ENCODE data around the gene DHX35. TPM values are rescaled to one million over a fixed set of nuclear protein-coding genes. Genes with fewer than 3 reads are reported as not detected.

The DHX35 gene
- total and polyA plus RNA-seq, 2 of the 13 experiments (the other 11 are each of a cell fraction or from before 2014, with no cell fraction given) = 25.8 to 28.7 TPM

DNA sequence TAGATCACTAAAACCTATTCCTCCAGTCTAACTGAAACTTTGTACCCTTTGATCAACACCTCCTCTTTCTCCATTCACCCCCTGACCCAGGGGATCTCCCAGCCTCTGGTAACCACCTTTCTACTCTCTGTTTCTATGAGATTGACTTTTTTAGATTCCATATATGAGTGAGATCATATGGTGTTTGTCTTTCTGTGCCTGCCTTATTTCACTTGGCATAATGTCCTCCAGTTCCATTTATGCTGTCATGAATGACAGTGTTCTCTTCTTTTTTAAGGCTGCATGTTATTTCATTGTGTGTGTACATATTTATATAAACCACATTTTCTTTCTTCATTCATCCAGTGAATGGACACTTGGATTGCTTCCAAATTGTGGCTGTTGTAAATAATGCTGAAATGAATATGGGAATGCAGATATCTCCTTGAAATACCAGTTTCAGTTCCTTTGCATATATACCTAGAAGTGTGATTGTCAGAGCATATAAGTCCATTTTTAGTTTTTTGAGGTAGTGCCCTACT is 57.7 kb downstream of the DHX35 start:
- DNase-seq (ENCODE audit: low spot score) (no peak), ATAC-seq (no peak), FAIRE-seq (no peak)
- H3K4me3 ChIP-seq (replicated peaks in 1 of 3; ENCODE audit: insufficient read depth in 1 of 3, low read depth in 2 of 3, low read length in 3 of 3) = no peak overlapping the region
- CTCF ChIA-PET (ENCODE audit: low intra/inter-chr PET ratio, low total read pairs) = interaction anchor here (0.6 kb wide), 1 partner anchor 28 kb away, joined by 3 read pairs; no protein-coding TSS in a partner anchor
- H3K36me3 ChIP-seq (replicated peaks in 1 of 2; ENCODE audit: control insufficient read depth in 1 of 2, insufficient read depth in 2 of 2, low read length in 2 of 2) = peaks cover 46 to 86% of the 10 kb centered on the region in 2 experiments
- no peak overlapping the region for H3K4me2 ChIP-seq (ENCODE audit: low read depth, low read length)
- TF ChIP-seq ZFP36 (IDR thresholded peaks at IDR 0.05; ENCODE audit: borderline replicate concordance, low read depth, low read length, partially characterized antibody) = no peak
- TF ChIP-seq NCOA1 (CRISPR knock-in tag; IDR thresholded peaks at IDR 0.05) = no peak
- no peak for TF ChIP-seq ZNF12 (CRISPR knock-in tag; IDR thresholded peaks at IDR 0.05)
- no peak for TF ChIP-seq REST (IDR thresholded peaks at IDR 0.05; ENCODE audit: borderline replicate concordance in 1 of 2, low read depth in 1 of 2, low read length in 2 of 2)
- no peak for TF ChIP-seq RFXAP (CRISPR knock-in tag; IDR thresholded peaks at IDR 0.05; ENCODE audit: borderline replicate concordance)
- TF ChIP-seq ZFP36L2 (CRISPR knock-in tag; IDR thresholded peaks at IDR 0.05) = no peak
- TF ChIP-seq ZSCAN22 (CRISPR knock-in tag; IDR thresholded peaks at IDR 0.05) = no peak
- TF ChIP-seq ETV6 (CRISPR knock-in tag; conservative IDR thresholded peaks at IDR 0.05) = no peak
- TF ChIP-seq, protein P1, sequence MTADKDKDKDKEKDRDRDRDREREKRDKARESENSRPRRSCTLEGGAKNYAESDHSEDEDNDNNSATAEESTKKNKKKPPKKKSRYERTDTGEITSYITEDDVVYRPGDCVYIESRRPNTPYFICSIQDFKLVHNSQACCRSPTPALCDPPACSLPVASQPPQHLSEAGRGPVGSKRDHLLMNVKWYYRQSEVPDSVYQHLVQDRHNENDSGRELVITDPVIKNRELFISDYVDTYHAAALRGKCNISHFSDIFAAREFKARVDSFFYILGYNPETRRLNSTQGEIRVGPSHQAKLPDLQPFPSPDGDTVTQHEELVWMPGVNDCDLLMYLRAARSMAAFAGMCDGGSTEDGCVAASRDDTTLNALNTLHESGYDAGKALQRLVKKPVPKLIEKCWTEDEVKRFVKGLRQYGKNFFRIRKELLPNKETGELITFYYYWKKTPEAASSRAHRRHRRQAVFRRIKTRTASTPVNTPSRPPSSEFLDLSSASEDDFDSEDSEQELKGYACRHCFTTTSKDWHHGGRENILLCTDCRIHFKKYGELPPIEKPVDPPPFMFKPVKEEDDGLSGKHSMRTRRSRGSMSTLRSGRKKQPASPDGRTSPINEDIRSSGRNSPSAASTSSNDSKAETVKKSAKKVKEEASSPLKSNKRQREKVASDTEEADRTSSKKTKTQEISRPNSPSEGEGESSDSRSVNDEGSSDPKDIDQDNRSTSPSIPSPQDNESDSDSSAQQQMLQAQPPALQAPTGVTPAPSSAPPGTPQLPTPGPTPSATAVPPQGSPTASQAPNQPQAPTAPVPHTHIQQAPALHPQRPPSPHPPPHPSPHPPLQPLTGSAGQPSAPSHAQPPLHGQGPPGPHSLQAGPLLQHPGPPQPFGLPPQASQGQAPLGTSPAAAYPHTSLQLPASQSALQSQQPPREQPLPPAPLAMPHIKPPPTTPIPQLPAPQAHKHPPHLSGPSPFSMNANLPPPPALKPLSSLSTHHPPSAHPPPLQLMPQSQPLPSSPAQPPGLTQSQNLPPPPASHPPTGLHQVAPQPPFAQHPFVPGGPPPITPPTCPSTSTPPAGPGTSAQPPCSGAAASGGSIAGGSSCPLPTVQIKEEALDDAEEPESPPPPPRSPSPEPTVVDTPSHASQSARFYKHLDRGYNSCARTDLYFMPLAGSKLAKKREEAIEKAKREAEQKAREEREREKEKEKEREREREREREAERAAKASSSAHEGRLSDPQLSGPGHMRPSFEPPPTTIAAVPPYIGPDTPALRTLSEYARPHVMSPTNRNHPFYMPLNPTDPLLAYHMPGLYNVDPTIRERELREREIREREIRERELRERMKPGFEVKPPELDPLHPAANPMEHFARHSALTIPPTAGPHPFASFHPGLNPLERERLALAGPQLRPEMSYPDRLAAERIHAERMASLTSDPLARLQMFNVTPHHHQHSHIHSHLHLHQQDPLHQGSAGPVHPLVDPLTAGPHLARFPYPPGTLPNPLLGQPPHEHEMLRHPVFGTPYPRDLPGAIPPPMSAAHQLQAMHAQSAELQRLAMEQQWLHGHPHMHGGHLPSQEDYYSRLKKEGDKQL (CRISPR knock-in tag; IDR thresholded peaks at IDR 0.05; ENCODE audit: low read depth) = no peak
- no peak for TF ChIP-seq PHF20 (CRISPR knock-in tag; IDR thresholded peaks at IDR 0.05)
- no peak for TF ChIP-seq JDP2 (CRISPR knock-in tag; IDR thresholded peaks at IDR 0.05; ENCODE audit: borderline replicate concordance)
- TF ChIP-seq ZNF550 (CRISPR knock-in tag; IDR thresholded peaks at IDR 0.05; ENCODE audit: borderline replicate concordance) = no peak
- H2AFZ ChIP-seq (ENCODE audit: low read length) = no peak overlapping the region
- in situ Hi-C loops (cut with HindIII; ENCODE audit: extremely low pct_ligation_motif_present, low pct_unique_long_range_greater_than_20kb) (no loop called here), intact Hi-C loops (cut with micrococcal nuclease; ENCODE audit: unreplicated experiment) (no loop called here)
- H3K4me1 ChIP-seq (ENCODE audit: insufficient read depth, low read length) = peaks cover 17% of the 10 kb centered on the region
- no peak overlapping the region for H3K27ac ChIP-seq (ENCODE audit: extremely low read length, insufficient read depth, low read length)
- no peaks in the 10 kb centered on the region for H3K27me3 ChIP-seq (ENCODE audit: control insufficient read depth in 1 of 2, insufficient read depth in 2 of 2, low read length in 2 of 2)
- H4K20me1 ChIP-seq (ENCODE audit: insufficient read depth, low read length) = no peaks in the 10 kb centered on the region
- H3K79me2 ChIP-seq (ENCODE audit: insufficient read depth, low read length) = no peaks in the 10 kb centered on the region
- H3K9me3 ChIP-seq (ENCODE audit: low read length) = no peaks in the 10 kb centered on the region
- H3K9ac ChIP-seq (ENCODE audit: insufficient read depth, low read depth, low read length) = no peak overlapping the region
- POLR2A ChIA-PET = no interaction called here
- no TSS peak for BruUV-seq (replicated peaks)

Data from HepG2 (cell line).